RWPE1 (cell line): Measurements from ENCODE around the gene TARP.

Experiments used
- CTCF ChIA-PET: fragments of 350-600 bp; sonication (Branson Sonifier 250); formaldehyde crosslinking; extraction: SDS; loops from one replicate; lab custom pipeline; 2021; lab: Yijun Ruan, JAX
- POLR2A ChIA-PET: fragments of 400-600 bp; formaldehyde crosslinking; extraction: SDS; loops from one replicate; lab custom pipeline; 2020; ENCODE audit warnings: antibody characterized with exemption; ENCODE audit not compliant: low non-redundant PET; lab: Yijun Ruan, JAX
- DNase-seq: peaks from one replicate; pipeline ENCODE4 v3.0.0; 2012; ENCODE audit warnings: low spot score
- H3K27ac ChIP-seq: fragments of 450-650 bp; 2 replicates; pipeline ENCODE4 v1.5.1; 2017
- CTCF ChIP-seq: fragments of 450-650 bp; conservative IDR thresholded peaks from 2 replicates; pipeline ENCODE4 v1.5.1; 2017; ENCODE audit warnings: low read depth, mild to moderate bottlenecking

Gene TARP

GRCh38 chr7:38283107-38283506 lies 9.7 kb upstream of the TARP start:
- ChIA-PET CTCF (no interaction called here), POLR2A (no interaction called here)
- no peak for TF ChIP-seq CTCF
- no peak overlapping the region for H3K27ac ChIP-seq
- DNase-seq = no peak

GRCh38 chr7:38282081-38282480 lies 8.6 kb upstream of the TARP start:
- no peak for TF ChIP-seq CTCF
- no peak overlapping the region for H3K27ac ChIP-seq
- ChIA-PET CTCF (no interaction called here), POLR2A (no interaction called here)
- no peak for DNase-seq

- ChIA-PET POLR2A (no interaction called here), CTCF (no interaction called here)
- no peak overlapping the region for H3K27ac ChIP-seq
These were observed 7.8 kb upstream of the TARP start for GRCh38 chr7:38281266-38281665.

DNA sequence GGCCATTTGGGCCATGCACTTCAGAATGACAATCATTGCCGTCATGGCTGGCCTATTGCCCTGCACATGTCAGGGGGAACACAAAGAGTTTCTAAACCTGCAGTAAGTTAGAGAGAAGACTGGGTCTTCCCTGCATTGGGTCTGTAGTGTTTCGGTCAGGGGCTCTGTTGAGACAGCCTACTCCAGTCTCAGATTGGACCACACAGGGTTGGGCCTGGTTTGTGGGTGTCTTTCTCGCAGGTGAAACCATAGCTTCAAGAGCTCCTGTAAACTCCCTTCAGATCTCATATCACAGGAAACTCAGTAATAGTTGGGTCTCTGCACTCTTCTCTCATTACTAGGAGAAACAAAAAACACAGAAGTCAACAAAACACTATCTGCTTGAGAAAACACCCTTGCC lies 7.3 kb upstream of the TARP start:
- ChIA-PET POLR2A (no interaction called here), CTCF (no interaction called here)
- H3K27ac ChIP-seq = no peak overlapping the region
- TF ChIP-seq CTCF = no peak
- no peak for DNase-seq

More at GRCh38 chr7:38281266-38281665, 7.8 kb upstream of the TARP start:
- no peak for TF ChIP-seq CTCF
- no peak for DNase-seq

GRCh38 chr7:38280000-38280399 lies 6.6 kb upstream of the TARP start:
- no peak for DNase-seq
- CTCF ChIA-PET = no interaction called here

DNA sequence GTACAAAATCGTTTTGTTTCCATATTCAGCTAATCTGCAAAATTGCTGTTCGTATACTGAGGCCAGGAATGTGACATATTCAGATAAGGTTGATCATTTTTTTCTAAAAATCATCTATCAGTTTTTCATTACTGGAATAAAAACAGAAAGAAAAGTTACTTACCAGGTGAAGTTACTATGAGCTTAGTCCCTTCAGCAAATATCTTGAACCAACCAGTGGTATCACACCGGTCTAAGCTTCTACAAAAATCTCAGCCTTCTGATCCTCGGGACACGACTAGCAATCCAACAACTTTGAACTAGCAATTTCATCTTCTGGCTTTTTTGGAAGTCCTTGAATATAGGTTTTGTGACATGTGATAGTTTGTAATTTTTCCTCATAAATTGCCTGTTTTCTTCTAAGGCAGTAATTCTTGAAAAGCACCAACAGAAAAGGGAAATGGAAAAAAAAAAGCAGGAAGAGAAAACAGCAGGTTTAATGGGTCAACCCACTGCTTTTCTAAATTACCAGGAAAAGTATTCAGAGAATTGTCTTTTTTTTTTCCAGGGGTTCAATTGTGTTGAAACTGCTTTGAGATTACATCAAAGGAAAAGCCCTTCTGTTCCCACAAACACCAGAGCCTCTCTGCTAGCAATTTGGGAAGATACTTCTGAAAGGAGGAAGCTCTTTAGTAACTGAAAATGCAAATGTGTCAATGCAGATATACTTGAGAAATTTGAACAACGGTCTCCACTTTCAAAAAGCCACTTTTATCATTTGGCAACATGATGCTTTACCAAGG lies 2.9 kb upstream of the TARP start:
- CTCF ChIA-PET = interaction anchor here (0.7 kb wide), 1 partner anchor 472 kb away, joined by 7 read pairs; no protein-coding TSS in a partner anchor

More at GRCh38 chr7:38280000-38280399, 6.6 kb upstream of the TARP start:
- H3K27ac ChIP-seq = no peak overlapping the region
- no peak for TF ChIP-seq CTCF
- POLR2A ChIA-PET = no interaction called here

More for the DNA sequence above, 2.9 kb upstream of the TARP start:
- POLR2A ChIA-PET = no interaction called here
- TF ChIP-seq CTCF = no peak
- H3K27ac ChIP-seq = no peak overlapping the region
- DNase-seq = no peak
